PC-9 (cell line): ENCODE measurements around the gene ASIC5. TPM values are rescaled to one million over a fixed set of nuclear protein-coding genes. Genes with fewer than 3 reads are reported as not detected.
"Not testable (repeated sequence)": the region's sequence is repeated elsewhere in the genome, so short reads cannot be mapped to it uniquely, and the experiment has no call there.

Source experiments
- BruUV-seq: library from RNA; stranded (reverse); fragments of 400-500 nt; replicated peaks from 2 replicates; lab custom pipeline; 2021; lab: Mats Ljungman, UMichigan
- CTCF ChIA-PET: fragments of 300-600 bp; sonication (Branson Sonifier 250); formaldehyde crosslinking; loops from one replicate; lab custom pipeline; 2022; ENCODE audit warnings: antibody characterized with exemption; lab: Charles Lee
- POLR2A ChIA-PET: fragments of 300-600 bp; sonication (Branson Sonifier 250); formaldehyde crosslinking; loops from one replicate; lab custom pipeline; 2022; ENCODE audit warnings: antibody characterized with exemption; ENCODE audit not compliant: unreplicated experiment; lab: Charles Lee
- DNase-seq, 2 experiments: peaks; one replicate each; pipeline versions ENCODE4 v3.0.0 to v3.0.0-alpha.2; 2015 to 2022; ENCODE audit warnings: mixed read lengths in 1 of 2
- H2AFZ ChIP-seq: fragments of 200-600 bp; sonication (generic); 2 replicates; pipeline ENCODE4 v1.8.1; 2017; ENCODE audit warnings: antibody characterized with exemption
- H3F3A ChIP-seq: fragments of 200-600 bp; sonication (generic); 2 replicates; pipeline ENCODE4 v1.8.1; 2017; ENCODE audit warnings: antibody characterized with exemption, mild to moderate bottlenecking, low read depth; ENCODE audit not compliant: insufficient read depth
- H3K27ac ChIP-seq: fragments of 200-600 bp; sonication (generic); 2 replicates; pipeline ENCODE4 v1.6.1; 2016; ENCODE audit warnings: mixed run types
- H3K27me3 ChIP-seq: fragments of 200-600 bp; sonication (generic); 2 replicates; pipeline ENCODE4 v1.6.1; 2016; ENCODE audit warnings: low read depth, mixed run types; ENCODE audit not compliant: insufficient read depth
- H3K36me3 ChIP-seq: fragments of 200-600 bp; sonication (generic); 2 replicates; pipeline ENCODE4 v1.6.1; 2016; ENCODE audit warnings: low read depth, mixed run types
- H3K4me1 ChIP-seq: fragments of 200-600 bp; sonication (generic); replicated peaks from 2 replicates; pipeline ENCODE4 v1.6.1; 2016; ENCODE audit warnings: mixed run types; ENCODE audit not compliant: insufficient read depth
- H3K4me2 ChIP-seq: fragments of 200-600 bp; sonication (generic); 2 replicates; pipeline ENCODE4 v1.6.1; 2017; ENCODE audit warnings: mixed run types
- H3K4me3 ChIP-seq: fragments of 200-600 bp; sonication (generic); 2 replicates; pipeline ENCODE4 v1.6.1; 2016; ENCODE audit warnings: mixed run types
- H3K79me2 ChIP-seq: fragments of 200-600 bp; sonication (generic); 2 replicates; pipeline ENCODE4 v1.6.1; 2017; ENCODE audit warnings: low read depth, mixed run types
- H3K9me2 ChIP-seq: fragments of 200-600 bp; sonication (generic); 2 replicates; pipeline ENCODE4 v1.8.1; 2017; ENCODE audit warnings: mild to moderate bottlenecking; ENCODE audit not compliant: insufficient read depth
- H3K9me3 ChIP-seq: fragments of 200-600 bp; sonication (generic); 2 replicates; pipeline ENCODE4 v1.8.1; 2016; ENCODE audit warnings: low read depth; ENCODE audit not compliant: insufficient read depth
- H4K20me1 ChIP-seq: fragments of 200-600 bp; sonication (generic); 2 replicates; pipeline ENCODE4 v1.8.1; 2017; ENCODE audit not compliant: insufficient read depth
- EZH2 ChIP-seq: fragments of 200-600 bp; sonication (generic); IDR thresholded peaks from 2 replicates; pipeline ENCODE4 v1.8.0; 2017; ENCODE audit warnings: antibody characterized with exemption, low read depth
- intact Hi-C: fragments of 100-400 bp; cut with micrococcal nuclease; formaldehyde crosslinking; loops from one replicate; pipeline ENCODE4 v1.10.0; 2022; ENCODE audit not compliant: unreplicated experiment
- total RNA-seq: library from RNA; stranded (reverse); gene quantifications from 2 replicates; pipeline ENCODE4 v1.2.3, GENCODE V29; 2021
- TF ChIP-seq, protein P1 (sequence below): fragments of 200-600 bp; sonication (generic); conservative IDR thresholded peaks from 2 replicates; pipeline ENCODE4 v1.6.1; 2017; ENCODE audit warnings: mixed run types, antibody characterized with exemption, mild to moderate bottlenecking, moderate library complexity

ASIC5 gene
- total RNA-seq, 1 experiment from 2014 or later: not detected

DNA sequence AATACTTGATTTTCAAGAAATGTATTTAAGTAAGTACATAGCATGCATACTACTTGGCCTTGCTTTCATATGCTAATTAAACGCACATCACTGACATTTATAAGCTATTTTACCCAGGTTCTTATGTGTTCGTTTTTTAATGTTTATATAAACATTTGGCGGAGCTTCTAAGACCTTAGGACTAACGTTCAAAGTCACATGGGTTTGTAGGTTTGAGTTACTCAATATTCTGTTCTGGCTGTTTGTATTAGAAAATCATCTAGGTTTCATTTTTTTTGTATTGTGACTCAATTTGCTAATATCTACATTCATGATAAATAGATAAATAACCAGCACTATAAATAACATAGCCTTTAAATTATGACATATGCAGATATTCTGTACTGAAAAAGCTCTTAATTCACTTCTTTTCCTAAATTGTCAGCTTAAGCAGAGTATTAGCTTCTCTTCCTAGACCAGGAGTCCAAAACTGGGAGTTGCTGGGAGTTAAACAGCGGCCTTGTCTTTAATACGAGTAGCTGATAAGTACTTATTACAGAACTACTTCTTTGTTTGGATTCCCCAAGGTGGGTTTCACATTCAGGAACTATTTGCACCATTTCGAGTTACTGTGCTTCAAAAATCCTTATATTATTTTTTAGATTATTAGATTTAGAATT lies 65.3 kb downstream of the ASIC5 start:
- no peaks in the 10 kb centered on the region for H3K36me3 ChIP-seq
- no peaks in the 10 kb centered on the region for H3K27me3 ChIP-seq
- H2AFZ ChIP-seq: no peak overlapping the region
- DNase-seq: no peak
- no peaks in the 10 kb centered on the region for H3K4me1 ChIP-seq
- no peaks in the 10 kb centered on the region for H3K9me2 ChIP-seq
- ChIA-PET CTCF (no interaction called here), POLR2A (interaction anchor here (0.6 kb wide), 1 partner anchor 354 kb away, joined by 6 read pairs; no protein-coding TSS in a partner anchor)
- H4K20me1 ChIP-seq: no peaks in the 10 kb centered on the region
- no peak overlapping the region for H3K27ac ChIP-seq
- BruUV-seq: no TSS peak
- no peaks in the 10 kb centered on the region for H3K9me3 ChIP-seq
- intact Hi-C loops: no loop called here
- H3K4me3 ChIP-seq: no peak overlapping the region
- H3K4me2 ChIP-seq: no peak overlapping the region
- TF ChIP-seq, protein P1, sequence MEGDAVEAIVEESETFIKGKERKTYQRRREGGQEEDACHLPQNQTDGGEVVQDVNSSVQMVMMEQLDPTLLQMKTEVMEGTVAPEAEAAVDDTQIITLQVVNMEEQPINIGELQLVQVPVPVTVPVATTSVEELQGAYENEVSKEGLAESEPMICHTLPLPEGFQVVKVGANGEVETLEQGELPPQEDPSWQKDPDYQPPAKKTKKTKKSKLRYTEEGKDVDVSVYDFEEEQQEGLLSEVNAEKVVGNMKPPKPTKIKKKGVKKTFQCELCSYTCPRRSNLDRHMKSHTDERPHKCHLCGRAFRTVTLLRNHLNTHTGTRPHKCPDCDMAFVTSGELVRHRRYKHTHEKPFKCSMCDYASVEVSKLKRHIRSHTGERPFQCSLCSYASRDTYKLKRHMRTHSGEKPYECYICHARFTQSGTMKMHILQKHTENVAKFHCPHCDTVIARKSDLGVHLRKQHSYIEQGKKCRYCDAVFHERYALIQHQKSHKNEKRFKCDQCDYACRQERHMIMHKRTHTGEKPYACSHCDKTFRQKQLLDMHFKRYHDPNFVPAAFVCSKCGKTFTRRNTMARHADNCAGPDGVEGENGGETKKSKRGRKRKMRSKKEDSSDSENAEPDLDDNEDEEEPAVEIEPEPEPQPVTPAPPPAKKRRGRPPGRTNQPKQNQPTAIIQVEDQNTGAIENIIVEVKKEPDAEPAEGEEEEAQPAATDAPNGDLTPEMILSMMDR: no peak
- no peak for TF ChIP-seq EZH2
- H3F3A ChIP-seq: no peaks in the 10 kb centered on the region
- no peaks in the 10 kb centered on the region for H3K79me2 ChIP-seq

DNA sequence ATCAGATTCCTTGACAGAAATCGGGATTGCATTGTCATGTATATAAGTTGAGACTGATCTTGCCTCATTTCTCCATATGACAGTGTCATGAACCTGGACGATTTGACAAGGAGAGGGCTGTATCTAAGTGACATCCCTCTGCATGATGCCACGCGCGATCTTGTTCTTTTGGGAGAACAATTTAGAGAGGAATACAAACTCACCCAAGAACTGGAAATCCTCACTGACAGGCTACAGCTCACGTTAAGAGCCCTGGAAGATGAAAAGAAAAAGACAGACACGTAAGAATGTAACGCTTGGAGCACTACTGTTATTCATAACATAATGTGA lies 66.3 kb downstream of the ASIC5 start:
- Histone ChIP-seq H3K79me2 (no peaks in the 10 kb centered on the region), H2AFZ (no peak overlapping the region), H3K4me2 (no peak overlapping the region), H4K20me1 (no peaks in the 10 kb centered on the region), H3K36me3 (no peaks in the 10 kb centered on the region), H3K27ac (no peak overlapping the region), H3K9me3 (no peaks in the 10 kb centered on the region), H3K4me3 (no peak overlapping the region), H3K9me2 (no peaks in the 10 kb centered on the region), H3K4me1 (no peaks in the 10 kb centered on the region), H3K27me3 (no peaks in the 10 kb centered on the region), H3F3A (no peaks in the 10 kb centered on the region)
- CTCF ChIA-PET: no interaction called here
- intact Hi-C loops: no loop called here
- DNase-seq: no peak
- POLR2A ChIA-PET: no interaction called here
- TF ChIP-seq EZH2: no peak
- TF ChIP-seq, protein P1: no peak
- BruUV-seq: no TSS peak

DNA sequence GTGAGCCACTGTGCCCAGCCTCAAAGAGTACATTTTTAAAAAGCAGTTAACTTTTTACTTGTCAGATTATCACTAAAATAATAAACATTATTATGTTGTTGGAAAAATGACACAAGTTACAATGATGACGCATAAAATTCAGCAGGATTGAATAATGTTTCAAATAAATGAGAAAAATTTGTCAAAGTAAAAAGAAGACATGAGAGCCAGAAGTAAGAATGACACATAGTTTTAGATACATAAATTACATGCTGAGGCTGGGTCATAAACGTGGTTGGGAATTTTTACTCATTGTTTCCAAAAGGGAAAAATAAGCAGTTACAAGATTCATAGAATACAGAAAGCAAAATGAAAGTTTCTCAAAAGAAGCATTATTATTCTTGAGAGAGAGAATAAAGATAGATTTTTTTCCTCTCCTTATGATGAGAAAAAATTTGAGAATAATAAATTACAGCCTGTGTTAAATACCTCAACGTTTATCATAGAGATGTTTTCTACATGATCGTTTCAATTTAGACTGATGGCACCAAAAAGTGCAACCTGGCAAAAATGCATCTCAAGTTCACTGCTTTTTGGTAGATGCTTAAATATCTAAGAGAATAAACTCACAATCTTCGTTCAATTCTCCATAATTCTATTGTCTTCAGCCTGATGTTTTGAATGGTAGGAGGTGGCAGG lies 66.8 kb downstream of the ASIC5 start:
- BruUV-seq: no TSS peak
- ChIA-PET POLR2A (no interaction called here), CTCF (no interaction called here)
- H3K27me3 ChIP-seq: no peaks in the 10 kb centered on the region
- no peaks in the 10 kb centered on the region for H4K20me1 ChIP-seq
- TF ChIP-seq, protein P1: no peak
- TF ChIP-seq EZH2: no peak
- no peaks in the 10 kb centered on the region for H3F3A ChIP-seq
- H3K4me1 ChIP-seq: no peaks in the 10 kb centered on the region
- no peaks in the 10 kb centered on the region for H3K9me3 ChIP-seq
- H3K79me2 ChIP-seq: no peaks in the 10 kb centered on the region
- no peak for DNase-seq
- intact Hi-C loops: no loop called here
- H3K36me3 ChIP-seq: no peaks in the 10 kb centered on the region
- no peaks in the 10 kb centered on the region for H3K9me2 ChIP-seq
- no peak overlapping the region for H2AFZ ChIP-seq
- no peak overlapping the region for H3K4me3 ChIP-seq
- no peak overlapping the region for H3K4me2 ChIP-seq
- H3K27ac ChIP-seq: no peak overlapping the region

DNA sequence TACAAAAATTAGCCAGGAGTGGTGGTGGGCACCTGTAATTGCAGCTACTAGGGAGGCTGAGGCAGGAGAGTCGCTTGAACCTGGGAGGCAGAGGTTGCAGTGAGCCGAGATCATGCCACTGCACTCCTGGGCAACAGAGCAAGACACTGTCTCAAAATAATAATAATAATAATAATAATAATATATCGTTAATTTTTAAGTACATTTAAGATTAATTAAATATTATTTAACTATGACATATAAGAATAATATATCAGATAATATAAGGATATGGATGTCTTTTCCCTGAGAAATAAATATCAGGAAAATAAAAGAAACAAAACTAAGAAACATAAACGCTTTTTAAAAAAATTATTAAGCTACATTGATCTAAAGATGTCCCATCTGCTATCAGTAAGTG lies 68.5 kb downstream of the ASIC5 start:
- DNase-seq, BruUV-seq, H3K9me3 ChIP-seq, H4K20me1 ChIP-seq, H3K4me3 ChIP-seq, CTCF ChIA-PET, H3K36me3 ChIP-seq, H3K4me1 ChIP-seq, intact Hi-C loops, H3K4me2 ChIP-seq, H3K79me2 ChIP-seq, POLR2A ChIA-PET, H3K27me3 ChIP-seq, H2AFZ ChIP-seq, H3K27ac ChIP-seq, H3F3A ChIP-seq, H3K9me2 ChIP-seq: not testable (repeated sequence)
